Naive B cell (primary cell): ENCODE measurements around the gene COLEC11. TPM values are rescaled to one million over a fixed set of nuclear protein-coding genes. Genes with fewer than 3 reads are reported as not detected.
A peak's percentile ranks its signal among the peaks of the same experiment; 100 is the strongest.

Experiments used
- ATAC-seq, 2 donors: fragments of 150-1000 bp; cut with Tn5 transposase; 2 replicates each; pipeline ENCODE4 v1.10.0; 2021; ENCODE audit warnings: low read depth in 2 of 2, mild to moderate bottlenecking in 2 of 2, moderate library complexity in 2 of 2
- DNase-seq: peaks from one replicate; pipeline ENCODE4 v3.0.0; 2022
- H3K27ac Mint-ChIP-seq, 6 donors: one replicate each; pipeline ENCODE4 v1.8.0; 2020 to 2022; ENCODE audit warnings: mild to moderate bottlenecking in 6 of 6, mixed read lengths in 6 of 6, moderate library complexity in 5 of 6, inconsistent platforms in 2 of 6
- H3K27me3 Mint-ChIP-seq, 3 donors: one replicate each; pipeline ENCODE4 v1.8.0; 2021 to 2022; ENCODE audit warnings: mixed read lengths in 3 of 3, mild to moderate bottlenecking in 1 of 3
- H3K36me3 Mint-ChIP-seq, 2 donors: one replicate each; pipeline ENCODE4 v1.8.0; 2020 to 2022; ENCODE audit warnings: mixed read lengths in 2 of 2, inconsistent platforms in 1 of 2, mild to moderate bottlenecking in 1 of 2
- H3K4me1 Mint-ChIP-seq, 3 donors: one replicate each; pipeline ENCODE4 v1.8.0; 2020 to 2022; ENCODE audit warnings: mixed read lengths in 3 of 3, inconsistent platforms in 1 of 3, mild to moderate bottlenecking in 1 of 3, moderate library complexity in 1 of 3
- H3K4me3 Mint-ChIP-seq, 8 donors: one replicate each; pipeline ENCODE4 v1.8.0; 2020 to 2022; ENCODE audit warnings: mild to moderate bottlenecking in 8 of 8, mixed read lengths in 8 of 8, moderate library complexity in 8 of 8, inconsistent platforms in 2 of 8
- H3K9me3 Mint-ChIP-seq, 7 donors: one replicate each; pipeline ENCODE4 v1.8.0; 2020 to 2022; ENCODE audit warnings: mixed read lengths in 7 of 7, mild to moderate bottlenecking in 5 of 7, inconsistent platforms in 2 of 7, moderate library complexity in 1 of 7
- polyA plus RNA-seq, 6 donors: library from polyadenylated mRNA; unstranded; fragments of 300-500 nt; fragmentation: Illumina TruSeq; gene quantifications; one replicate each; pipeline ENCODE4 v1.2.3, GENCODE V29; 2021; ENCODE audit warnings: low read depth in 6 of 6

COLEC11 gene
- polyA plus RNA-seq, 6 donors from 2014 or later, result not detected

- DNase-seq, result no peak
- Mint-ChIP-seq H3K36me3 (no peaks in the 10 kb centered on the region), H3K27me3 (peaks cover 7 to 13% (median 8%) of the 10 kb centered on the region in 3 donors), H3K9me3 (peaks cover 0 to 4% (median 0%) of the 10 kb centered on the region in 7 donors), H3K4me1 (no peaks in the 10 kb centered on the region), H3K4me3 (no peak overlapping the region), H3K27ac (no peak overlapping the region)
- no peak for ATAC-seq
These were observed 84.9 kb downstream of the COLEC11 start for GRCh38 chr2:3679616-3680393.

GRCh38 chr2:3680548-3681345 is 85.8 kb downstream of the COLEC11 start:
- DNase-seq, result no peak
- ATAC-seq, result no peak
- Mint-ChIP-seq H3K27me3 (peaks cover 8 to 21% (median 12%) of the 10 kb centered on the region in 3 donors), H3K4me3 (no peak overlapping the region), H3K4me1 (no peaks in the 10 kb centered on the region), H3K36me3 (no peaks in the 10 kb centered on the region), H3K27ac (peak overlapping the region in 1 of 6 donors; percentile 75), H3K9me3 (peaks cover 0 to 6% (median 3%) of the 10 kb centered on the region in 7 donors)

- no peaks in the 10 kb centered on the region for H3K4me1 Mint-ChIP-seq
- H3K36me3 Mint-ChIP-seq, result no peaks in the 10 kb centered on the region
- ATAC-seq (no peak), DNase-seq (no peak)
- H3K27me3 Mint-ChIP-seq, result peaks cover 8 to 21% (median 16%) of the 10 kb centered on the region in 3 donors
- H3K27ac Mint-ChIP-seq, result no peak overlapping the region
- peaks cover 0 to 6% (median 2%) of the 10 kb centered on the region in 7 donors for H3K9me3 Mint-ChIP-seq
- H3K4me3 Mint-ChIP-seq, result no peak overlapping the region
These were observed 86.7 kb downstream of the COLEC11 start for GRCh38 chr2:3681625-3682024.

GRCh38 chr2:3682811-3683210 is 87.9 kb downstream of the COLEC11 start:
- Mint-ChIP-seq H3K27ac (no peak overlapping the region), H3K4me1 (no peaks in the 10 kb centered on the region), H3K4me3 (no peak overlapping the region), H3K27me3 (peaks cover 13 to 26% (median 21%) of the 10 kb centered on the region in 3 donors), H3K36me3 (no peaks in the 10 kb centered on the region), H3K9me3 (peaks cover 0 to 6% (median 2%) of the 10 kb centered on the region in 7 donors)
- ATAC-seq (no peak), DNase-seq (no peak)

GRCh38 chr2:3683748-3684454 is 89.0 kb downstream of the COLEC11 start:
- peaks cover 0 to 14% (median 4%) of the 10 kb centered on the region in 7 donors for H3K9me3 Mint-ChIP-seq
- ATAC-seq (no peak), DNase-seq (no peak)
- H3K4me1 Mint-ChIP-seq, result no peaks in the 10 kb centered on the region
- H3K27ac Mint-ChIP-seq, result no peak overlapping the region
- peaks cover 0 to 4% of the 10 kb centered on the region in 2 donors for H3K36me3 Mint-ChIP-seq
- peaks cover 13 to 31% (median 22%) of the 10 kb centered on the region in 3 donors for H3K27me3 Mint-ChIP-seq
- H3K4me3 Mint-ChIP-seq, result no peak overlapping the region

- DNase-seq, result no peak
- H3K36me3 Mint-ChIP-seq, result peaks cover 0 to 20% of the 10 kb centered on the region in 2 donors
- H3K4me3 Mint-ChIP-seq, result no peak overlapping the region
- peaks cover 4 to 48% (median 24%) of the 10 kb centered on the region in 7 donors for H3K9me3 Mint-ChIP-seq
- H3K27me3 Mint-ChIP-seq, result peaks cover 21 to 47% (median 46%) of the 10 kb centered on the region in 3 donors
- H3K27ac Mint-ChIP-seq, result no peak overlapping the region
- no peaks in the 10 kb centered on the region for H3K4me1 Mint-ChIP-seq
- ATAC-seq, result no peak
These were observed 95.3 kb downstream of the COLEC11 start for GRCh38 chr2:3689998-3690748.

- DNase-seq (no peak), ATAC-seq (no peak)
- H3K36me3 Mint-ChIP-seq, result peaks cover 0 to 20% of the 10 kb centered on the region in 2 donors
These were observed 97.5 kb downstream of the COLEC11 start for GRCh38 chr2:3692375-3692774.

More at GRCh38 chr2:3692375-3692774, 97.5 kb downstream of the COLEC11 start:
- Mint-ChIP-seq H3K9me3 (peaks cover 2 to 45% (median 24%) of the 10 kb centered on the region in 7 donors), H3K4me1 (no peaks in the 10 kb centered on the region), H3K4me3 (no peak overlapping the region), H3K27me3 (peaks cover 19 to 45% (median 39%) of the 10 kb centered on the region in 3 donors), H3K27ac (no peak overlapping the region)

Other genes with a start within 250 kb of the COLEC11 start
- 10 to 100 TPM; 35.7 to 53.9 (median 40.9) TPM for gene EIPR1, start 217.3 kb upstream of the COLEC11 start, polyA plus RNA-seq
- 10 to 100 TPM; 31.3 to 36.3 (median 33.1) TPM for gene TRAPPC12, start 215.4 kb upstream of the COLEC11 start, polyA plus RNA-seq
- 10 to 100 TPM; 32.3 to 87.8 (median 37.1) TPM for gene ADI1, start 75.6 kb upstream of the COLEC11 start, polyA plus RNA-seq
- 10 to 100 TPM; 31.4 to 38.8 (median 36.2) TPM for gene RNASEH1, start 36.8 kb upstream of the COLEC11 start, polyA plus RNA-seq
- 1,000 to 10,000 TPM in 4 of 6 donors, 100 to 1,000 TPM in 2; 612 to 1,284 (median 1,085) TPM for gene RPS7, start 19.9 kb upstream of the COLEC11 start, polyA plus RNA-seq
- not detected for gene ALLC, start 63.1 kb downstream of the COLEC11 start, polyA plus RNA-seq
- gene DCDC2C, start 108.5 kb downstream of the COLEC11 start, polyA plus RNA-seq, result not detected